ENCODE measurements around the gene MNT.
A peak's percentile ranks its signal among the peaks of the same experiment; 100 is the strongest.

MNT gene

DNA sequence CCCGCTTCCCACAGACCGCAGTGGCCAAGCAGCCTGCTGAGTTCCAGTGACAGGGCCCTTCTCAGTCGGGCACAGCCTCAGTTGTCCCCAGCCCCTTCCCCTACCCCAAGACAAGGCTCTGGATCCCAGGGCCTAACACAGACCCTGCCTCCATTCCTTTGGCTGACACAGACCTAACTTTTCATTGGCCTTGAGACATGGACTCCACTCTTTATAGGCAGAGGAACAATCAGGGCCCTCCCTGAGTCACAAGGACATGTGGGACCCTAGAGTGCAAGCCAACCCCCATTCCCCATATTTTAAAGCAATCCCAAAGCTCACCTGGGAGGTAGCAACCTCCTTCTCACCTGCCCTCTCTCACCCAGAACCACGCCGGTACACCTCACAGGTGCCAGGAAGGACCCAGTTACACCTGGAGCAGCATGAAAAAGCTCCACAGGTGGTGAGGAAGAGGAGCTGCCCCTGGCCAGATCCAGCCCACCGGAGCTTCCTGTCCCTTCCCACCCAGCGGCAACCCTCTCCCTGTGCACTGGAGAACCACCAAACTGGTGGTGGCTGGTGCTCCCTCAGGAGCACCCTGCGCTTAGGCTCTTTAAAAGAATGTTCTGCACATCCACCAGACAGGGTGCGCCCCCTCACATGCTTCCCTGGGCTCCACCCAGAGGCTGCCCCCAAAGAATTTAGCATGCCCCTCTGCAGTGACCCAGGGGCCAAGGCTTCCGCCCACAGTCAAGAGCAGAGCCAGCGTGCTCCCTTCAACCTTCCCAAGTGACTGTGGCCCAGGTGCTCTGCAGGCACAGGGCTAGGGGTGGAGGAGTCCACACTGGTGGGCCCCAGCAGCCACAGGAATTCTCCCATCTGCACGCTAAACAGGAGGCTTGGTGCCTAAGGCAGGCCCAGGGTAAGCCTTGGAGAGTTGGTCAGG lies 3.4 kb downstream of the MNT start:
- DNase-seq (ENCODE audit: low read depth, low spot score): no peak
- no peak overlapping the region for H3K4me3 ChIP-seq (ENCODE audit: low read length)

DNA sequence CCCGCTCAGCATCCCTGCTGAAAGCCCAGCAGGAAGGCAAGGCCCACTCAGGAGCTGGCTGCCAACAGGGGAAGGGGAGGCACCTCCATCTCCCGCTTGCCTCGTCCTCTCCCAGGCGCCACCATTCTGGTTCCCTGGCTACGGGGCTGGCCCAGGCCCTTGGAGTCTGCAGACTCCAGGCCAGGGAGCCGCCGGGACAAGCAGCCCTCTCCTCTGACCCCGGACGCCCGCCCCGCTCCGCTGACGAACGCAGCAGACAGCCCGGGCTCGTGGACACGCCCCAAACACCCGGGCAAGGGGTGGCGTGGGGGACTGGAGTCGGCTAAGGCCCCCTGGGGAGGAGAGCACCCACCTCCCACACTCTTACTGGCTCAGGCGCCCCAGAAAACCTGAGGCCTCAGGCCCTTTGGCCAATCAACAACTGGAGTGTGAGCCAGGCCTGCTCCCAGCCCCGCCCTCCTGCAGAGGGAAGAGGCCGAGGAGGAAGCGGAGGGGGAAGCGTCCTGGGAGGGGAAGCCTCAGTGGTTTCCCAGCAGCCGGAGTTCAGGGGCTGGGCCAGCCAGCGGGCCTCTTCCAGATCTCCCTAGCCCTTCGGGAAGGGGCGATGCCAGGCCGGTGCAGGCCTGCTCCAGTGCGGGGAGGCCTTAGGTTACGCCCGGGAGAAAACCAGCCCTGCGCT lies 4.2 kb downstream of the MNT start:
- no peak for DNase-seq (ENCODE audit: low read depth, low spot score)
- H3K4me3 ChIP-seq (ENCODE audit: low read length): no peak overlapping the region

DNA sequence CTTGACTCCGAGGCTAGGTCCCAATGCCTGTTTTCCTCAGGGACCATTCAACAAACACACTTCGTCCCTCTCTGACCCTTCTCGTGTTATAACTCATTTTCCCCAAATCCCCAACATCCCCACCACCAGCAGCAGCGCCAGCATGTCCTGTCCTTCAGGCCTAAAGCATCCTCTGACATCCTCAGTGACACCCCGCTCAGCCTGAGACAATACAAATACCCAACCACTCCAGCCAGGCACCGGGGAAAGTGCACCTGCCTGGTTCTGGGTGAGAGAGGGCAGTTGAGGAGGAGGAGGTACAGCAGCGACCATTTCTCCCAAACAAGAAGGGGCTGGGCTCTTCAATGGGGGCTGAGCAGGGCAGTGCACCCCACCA lies 4.7 kb downstream of the MNT start:
- no peak overlapping the region for H3K4me3 ChIP-seq (ENCODE audit: low read length)
- no peak for DNase-seq (ENCODE audit: low read depth, low spot score)

DNA sequence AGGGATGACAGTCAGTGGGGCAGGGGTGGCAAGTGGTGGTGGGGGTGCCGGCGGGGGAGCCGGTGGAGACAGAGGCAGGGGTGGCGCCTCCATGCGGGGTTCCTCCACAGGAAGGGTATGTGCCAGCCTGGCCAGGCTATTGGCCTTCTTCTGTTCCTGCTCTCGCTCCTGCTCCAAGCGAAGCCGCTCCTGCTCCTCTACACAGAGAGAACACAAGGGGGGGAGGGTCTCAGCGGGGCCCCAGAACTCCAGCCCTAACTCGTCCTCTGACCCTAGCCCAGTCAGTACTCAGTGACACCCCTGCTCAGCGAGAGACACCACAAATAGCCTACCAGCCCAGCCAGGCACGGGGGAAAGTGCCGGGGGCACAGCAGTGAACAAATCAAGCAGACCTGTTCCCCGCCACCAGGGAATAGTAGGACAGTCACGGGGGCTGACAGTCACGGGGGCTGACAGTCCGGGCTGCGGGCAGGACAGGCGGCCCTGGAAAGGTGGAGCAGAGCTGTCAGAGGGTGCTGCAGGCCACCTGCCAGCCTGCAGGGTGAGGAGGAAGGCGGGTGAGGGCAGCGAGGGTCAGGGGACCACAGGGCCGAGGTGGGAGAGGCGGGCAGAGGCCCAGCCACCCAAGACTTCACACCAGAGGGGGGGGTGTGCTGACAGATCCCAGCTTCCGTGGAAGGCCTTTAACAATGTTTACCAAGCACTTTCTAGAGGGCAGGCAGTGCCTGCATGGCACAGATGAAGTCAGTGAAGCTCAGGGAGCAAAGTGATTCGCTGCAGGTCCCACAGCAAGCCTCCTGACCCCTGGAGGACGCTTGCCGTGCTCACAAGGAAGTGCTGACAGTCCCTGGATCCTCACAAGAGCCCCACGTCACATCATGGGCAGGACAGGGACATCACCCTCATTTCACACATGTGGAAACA lies 5.3 kb downstream of the MNT start:
- DNase-seq (ENCODE audit: low read depth, low spot score): no peak
- H3K4me3 ChIP-seq (ENCODE audit: low read length): no peak overlapping the region

DNA sequence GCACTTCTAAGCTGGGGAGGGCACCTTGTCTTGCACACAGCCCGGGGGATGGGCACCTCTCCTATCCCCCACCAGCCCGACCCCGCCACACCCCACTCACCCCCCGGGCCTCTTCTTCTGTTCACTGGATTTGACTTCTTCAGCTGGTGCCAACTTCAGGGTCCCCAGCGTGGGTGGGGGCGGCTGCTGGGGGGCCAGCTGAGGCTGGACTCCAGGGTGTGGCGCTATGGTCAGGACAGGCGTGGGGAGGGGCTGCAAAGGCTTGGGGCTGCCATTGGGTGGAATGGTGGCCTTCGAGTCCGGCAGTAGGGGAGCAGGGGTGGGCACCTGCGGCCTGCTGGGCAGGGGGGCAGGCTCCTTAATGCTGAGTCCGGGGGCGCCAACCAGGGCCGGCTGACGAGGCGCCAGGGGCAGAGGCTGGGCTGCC lies 6.1 kb downstream of the MNT start:
- no peak for DNase-seq (ENCODE audit: low read depth, low spot score)

DNA sequence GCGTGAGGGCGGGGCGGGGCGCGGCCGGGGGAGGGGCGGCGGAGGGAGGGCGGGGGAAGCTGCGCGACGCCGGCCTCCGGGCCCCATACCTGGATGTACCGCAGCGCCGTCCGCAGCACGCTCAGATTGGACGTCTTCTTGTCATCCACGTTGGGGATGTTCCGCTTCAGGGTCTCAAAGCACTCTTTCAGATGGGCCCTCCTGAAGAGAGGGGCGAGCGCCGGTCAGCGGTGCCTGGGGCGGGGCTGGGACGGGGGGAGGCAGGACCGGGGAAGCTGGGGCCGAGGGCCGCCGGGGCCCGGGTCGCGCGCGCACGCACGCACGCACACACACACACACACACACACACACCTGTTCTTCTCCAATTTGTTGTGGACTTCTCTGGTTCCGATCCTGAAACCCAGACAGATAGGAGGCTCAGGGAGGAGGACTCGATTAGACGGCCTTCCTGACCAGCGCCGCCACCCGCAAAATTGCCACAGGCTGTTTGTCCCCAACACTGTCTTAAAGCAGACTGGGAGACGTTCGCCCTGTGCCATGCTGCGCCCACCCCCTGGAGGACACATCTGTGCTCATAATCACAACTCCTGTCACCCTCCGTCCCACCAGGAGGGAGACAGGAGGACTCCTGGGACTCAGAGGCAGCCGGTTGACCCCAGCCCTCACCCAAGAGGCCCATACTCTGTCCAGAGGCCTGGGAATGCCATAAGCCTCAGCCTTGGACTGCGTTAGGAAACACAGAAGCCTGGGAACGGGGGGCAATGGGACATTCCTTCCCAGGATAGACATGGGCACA lies 6.7 kb downstream of the MNT start:
- H3K4me3 ChIP-seq (ENCODE audit: low read length): peak overlapping the region; percentile 48
- no peak for DNase-seq (ENCODE audit: low read depth, low spot score)

More for the DNA sequence above, 6.1 kb downstream of the MNT start:
- H3K4me3 ChIP-seq (ENCODE audit: low read length): no peak overlapping the region

DNA sequence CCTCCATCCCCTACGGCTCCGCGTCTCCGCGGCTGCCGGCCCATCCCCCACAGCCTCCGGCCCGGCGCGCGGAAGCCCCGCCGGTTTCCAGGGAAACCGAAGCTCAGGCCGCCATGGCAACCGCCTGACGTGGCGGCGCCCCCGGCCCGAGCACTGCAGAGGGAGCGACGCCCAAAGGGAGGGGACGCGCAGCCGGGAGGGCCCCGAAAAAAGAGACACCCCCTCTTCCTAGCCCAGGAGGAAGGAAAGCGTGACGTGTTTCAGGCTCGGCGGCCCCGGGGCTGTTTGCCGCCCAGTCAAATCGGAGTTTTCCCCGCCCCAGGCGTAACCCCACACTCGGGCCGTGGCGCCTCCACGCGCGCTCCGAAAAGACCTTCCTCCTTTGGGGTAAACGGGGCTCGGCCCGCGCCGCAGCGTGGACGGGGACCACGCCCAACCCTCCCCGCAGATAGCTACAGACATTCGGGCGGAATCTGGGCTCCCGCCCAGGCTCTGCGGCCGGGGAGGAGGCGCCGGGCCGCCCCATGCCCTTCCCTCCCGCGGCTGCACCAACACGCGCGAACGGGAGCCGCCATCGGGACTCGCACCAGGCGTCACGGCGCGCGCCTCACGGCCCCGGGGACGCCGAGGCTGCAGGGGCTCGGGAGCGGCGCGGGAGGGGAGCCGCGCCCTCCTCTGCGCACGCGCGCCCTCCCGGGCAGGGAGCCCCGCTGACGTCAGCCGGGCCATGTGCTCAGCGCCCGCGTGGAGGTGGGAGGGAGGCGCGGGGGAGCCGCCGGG lies 7.5 kb downstream of the MNT start:
- DNase-seq (ENCODE audit: low read depth, low spot score): peak; percentile 73
- H3K4me3 ChIP-seq (ENCODE audit: low read length): peak overlapping the region; percentile 71

DNA sequence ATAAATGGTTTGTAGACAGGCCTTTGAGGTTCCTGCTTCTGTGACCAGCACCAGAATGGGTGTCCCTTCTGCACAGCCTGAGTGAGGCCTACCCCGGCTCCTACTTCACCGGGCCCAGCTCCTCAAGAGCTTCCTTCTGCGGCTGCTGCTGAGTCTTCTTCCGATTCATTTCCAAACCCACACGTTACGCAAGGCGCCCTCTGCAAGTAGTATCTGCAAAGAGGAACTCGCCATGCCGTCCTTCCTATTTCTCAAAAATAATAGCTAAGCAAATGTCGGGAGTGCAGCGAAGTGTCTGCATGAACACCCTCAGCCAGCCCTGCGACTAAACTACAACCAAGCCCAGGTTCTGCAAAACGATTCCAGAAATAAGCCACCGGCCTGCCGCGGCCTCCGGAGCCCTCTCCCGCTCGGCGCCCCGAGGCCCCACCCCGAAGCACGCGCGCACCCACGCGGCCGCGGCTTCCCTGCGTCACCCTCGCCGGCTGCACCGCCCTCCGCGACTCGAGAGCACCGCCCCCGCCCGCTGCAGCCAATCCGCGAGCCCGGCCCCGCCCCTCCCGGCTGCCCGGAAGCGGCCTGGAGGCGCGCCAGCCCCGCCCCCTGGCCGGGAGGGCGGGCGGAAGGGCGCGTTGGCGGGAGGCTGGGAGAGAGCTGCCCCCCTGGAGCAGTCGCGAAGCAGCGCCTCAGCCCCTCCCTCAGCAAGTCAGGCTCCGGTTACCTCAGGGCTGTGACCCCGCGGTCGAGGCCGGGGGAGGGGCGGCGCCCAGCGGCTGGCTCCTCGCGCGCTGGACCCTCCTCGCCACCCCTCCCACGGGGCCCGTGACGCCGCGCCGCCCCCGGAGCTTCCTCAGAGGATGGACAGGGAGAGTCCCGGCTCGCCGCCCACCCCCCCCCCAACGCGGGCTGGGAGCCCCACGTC lies 8.3 kb downstream of the MNT start:
- DNase-seq (ENCODE audit: low read depth, low spot score): peak; percentile 79
- peak overlapping the region; percentile 72 for H3K4me3 ChIP-seq (ENCODE audit: low read length)

DNA sequence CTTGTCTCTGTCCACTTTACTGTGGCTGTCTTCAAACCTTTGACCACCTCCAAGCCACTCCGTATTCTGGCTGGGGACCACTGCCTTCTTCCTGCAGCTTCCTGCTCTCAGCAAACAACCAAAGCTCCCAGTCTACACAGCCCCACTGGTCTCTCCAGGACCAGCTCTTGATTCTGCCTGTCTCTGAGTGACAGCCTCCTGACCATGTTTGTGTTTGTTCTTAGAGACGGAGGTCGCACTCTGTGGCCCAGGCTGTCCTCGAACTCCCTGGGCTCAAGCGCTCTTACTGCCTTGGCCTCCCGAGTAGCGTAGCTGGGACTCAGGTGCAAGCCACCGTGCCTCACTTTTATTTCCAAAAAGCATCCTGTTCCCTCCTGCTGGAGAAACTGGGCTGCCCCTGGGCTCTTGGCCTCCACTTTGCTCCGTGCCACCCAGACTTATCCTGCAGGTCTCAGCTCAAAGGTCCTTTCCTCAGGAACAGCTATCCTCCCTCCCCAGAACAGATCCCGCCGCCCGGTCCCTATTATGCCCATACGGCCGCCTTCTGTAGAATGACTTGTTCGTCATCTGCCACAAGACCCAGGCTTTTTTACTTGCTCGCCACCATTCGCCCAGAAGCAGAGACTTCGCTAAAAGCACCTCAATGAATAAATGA lies 9.1 kb downstream of the MNT start:
- H3K4me3 ChIP-seq (ENCODE audit: low read length): peak overlapping the region; percentile 72
- DNase-seq (ENCODE audit: low read depth, low spot score): no peak

DNA sequence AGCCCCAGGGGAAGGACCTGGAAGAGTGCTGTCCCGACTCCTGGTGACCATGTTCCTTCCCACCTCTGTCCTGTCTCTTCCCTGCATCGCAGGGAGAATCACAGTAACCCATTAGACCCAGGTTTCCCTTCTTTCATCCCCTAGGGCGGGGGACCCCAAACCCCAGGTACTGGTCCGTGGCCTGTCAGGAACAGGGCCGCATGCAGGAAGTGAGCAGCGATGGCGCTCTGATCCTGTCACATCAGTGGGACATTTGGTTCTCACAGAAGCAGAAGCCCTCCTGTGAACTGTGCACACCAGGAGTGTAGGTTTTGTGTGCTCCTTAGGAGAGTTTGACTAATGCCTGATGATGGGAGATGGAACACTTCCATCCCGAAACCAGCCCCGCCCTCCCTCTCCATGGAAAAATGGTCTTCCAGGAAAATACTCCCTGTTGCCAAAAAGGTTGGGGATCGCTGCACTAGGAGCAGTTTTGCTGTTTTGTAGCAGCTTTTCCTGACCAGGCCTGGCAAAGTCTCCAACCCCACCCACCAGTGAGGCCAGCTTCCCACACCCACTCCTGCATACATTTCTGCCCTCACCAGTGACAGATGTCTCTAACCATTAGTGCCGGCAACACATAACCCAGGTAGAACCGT lies 10.5 kb downstream of the MNT start:
- H3K4me3 ChIP-seq (ENCODE audit: low read length): no peak overlapping the region

DNA sequence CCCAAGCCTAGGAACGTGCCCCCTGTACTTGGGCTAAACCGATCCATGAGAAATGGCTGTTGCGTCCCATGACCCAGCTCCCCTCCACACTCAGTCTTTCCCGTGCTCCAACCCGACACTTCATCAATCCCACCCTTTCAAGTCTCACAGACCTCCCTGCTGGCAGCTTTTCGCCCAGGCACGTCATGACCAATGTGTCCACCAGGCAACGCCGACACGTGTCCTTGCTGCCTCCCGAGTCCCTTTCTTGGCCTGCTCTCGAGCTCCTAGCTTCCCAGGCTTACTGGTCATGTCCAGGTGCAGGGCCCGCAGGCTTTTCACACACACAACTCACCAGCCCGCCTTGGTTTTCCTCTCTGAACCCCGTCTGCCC lies 12.2 kb downstream of the MNT start:
- no peak overlapping the region for H3K4me3 ChIP-seq (ENCODE audit: low read length)
- no peak for DNase-seq (ENCODE audit: low read depth, low spot score)

More for the DNA sequence above, 10.5 kb downstream of the MNT start:
- DNase-seq (ENCODE audit: low read depth, low spot score): no peak

DNA sequence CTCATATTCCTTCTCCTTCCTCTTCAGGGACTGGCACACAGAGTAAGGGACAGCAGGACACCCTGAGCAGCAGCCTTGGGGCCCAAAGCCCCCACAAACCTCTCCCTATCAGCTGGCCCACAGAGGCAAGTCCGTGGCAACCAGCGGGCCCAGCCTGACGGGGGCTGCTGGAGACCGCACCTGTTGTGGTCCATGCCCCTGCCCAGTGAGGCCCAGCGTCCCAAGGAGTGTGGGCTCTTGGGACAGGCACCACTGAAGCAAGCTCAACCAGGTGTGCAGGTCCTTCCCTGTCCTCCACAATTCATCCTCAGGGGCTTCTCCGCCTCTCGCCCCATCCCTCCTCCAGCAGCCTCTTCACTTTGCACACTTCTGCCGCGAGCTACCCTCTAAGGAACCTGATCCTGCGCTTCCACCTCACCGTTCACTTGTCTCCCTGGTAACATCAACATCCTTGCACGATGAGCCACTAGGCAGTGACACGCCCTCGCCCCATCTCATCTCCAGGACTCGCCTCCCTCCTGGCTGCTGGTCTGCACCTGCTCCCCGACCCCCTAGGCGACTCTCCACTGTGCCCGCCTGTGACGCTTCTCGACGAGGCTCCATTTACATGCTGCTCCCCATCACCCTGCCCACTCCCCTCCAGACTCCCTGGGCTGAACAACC lies 12.7 kb downstream of the MNT start:
- no peak for DNase-seq (ENCODE audit: low read depth, low spot score)
- no peak overlapping the region for H3K4me3 ChIP-seq (ENCODE audit: low read length)

DNA sequence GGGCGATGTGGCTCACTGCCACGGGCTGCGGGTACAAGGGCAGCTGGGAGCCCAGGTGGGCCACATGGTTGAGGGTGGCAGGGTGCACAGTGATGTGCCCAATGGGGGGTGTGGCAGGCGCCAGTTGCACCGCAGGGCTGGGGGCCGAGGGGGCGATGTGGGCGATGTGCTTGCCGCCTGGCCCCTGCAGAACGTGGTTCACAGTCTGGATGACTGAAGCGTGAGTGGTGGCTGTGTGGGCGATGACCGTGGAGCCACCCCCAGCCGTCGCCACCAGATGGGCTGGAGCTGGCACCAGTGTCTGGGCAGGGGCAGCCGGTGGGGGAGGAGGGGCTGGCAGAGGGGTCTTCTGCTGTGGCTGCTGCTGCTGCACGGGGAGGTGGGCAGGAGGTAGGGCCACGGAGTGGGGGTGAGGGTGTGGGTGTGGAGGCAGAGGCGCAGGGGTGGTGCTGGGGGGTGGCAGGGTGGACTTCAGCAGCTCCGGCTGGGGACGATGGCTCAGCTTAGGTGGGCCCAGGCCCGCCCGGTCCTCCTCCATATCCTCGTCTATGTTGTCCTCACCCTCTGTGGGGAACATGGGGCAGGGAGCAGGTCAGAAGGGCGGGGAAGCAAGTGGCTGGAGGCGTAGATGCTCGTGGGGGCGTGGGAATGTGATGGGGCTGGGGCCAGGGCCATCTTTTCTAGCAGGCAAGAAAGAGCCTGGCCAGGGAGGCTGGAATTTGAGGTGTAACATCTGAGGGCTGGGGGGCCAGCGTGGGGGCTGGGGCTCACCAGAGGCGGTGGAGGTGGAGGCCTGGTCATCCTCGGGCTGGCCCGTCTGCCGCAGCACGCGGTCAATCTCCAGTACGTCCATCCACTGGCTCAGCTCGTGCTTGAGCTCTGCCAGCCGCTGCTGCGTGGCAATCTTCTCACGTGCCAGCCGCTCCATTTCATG lies 13.5 kb downstream of the MNT start:
- H3K4me3 ChIP-seq (ENCODE audit: low read length): no peak overlapping the region
- no peak for DNase-seq (ENCODE audit: low read depth, low spot score)

DNA sequence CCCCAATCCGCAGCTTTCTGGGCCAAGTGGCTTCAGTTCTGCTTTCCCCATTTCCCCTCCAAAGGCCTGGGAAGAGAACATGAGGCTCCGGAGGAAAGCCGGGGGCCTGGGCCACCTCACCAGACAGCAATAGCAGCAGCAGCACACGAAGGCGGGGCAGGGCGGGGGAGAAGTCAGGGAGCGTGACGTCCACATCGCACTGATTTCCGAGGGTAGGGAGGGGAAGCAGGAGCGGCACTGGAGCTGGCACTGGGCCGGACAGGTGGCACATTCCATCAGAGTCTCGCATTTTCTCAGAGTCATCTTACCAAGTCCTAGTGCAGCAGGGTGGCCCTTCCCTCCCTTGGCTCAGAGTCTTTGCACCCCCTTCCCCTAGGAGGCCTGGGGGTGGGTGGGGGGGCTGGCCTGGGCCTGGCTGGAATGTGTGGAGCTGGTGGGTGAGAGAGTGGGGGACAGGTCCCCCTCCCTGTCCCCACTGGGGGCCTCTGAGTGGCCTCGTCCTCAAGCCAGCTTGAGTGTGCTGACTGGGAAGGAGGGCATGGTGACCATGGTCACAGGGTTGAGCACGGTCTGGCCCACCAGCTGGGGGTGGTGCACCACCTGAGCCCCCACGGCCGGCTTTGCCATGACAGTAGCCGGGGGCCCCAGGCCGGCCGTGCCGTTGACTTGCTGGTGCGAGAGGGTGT lies 14.3 kb downstream of the MNT start:
- H3K4me3 ChIP-seq (ENCODE audit: low read length): no peak overlapping the region
- no peak for DNase-seq (ENCODE audit: low read depth, low spot score)

All from Jurkat, Clone E6-1 (cell line).